HCT116 (cell line): ENCODE results near the gene RPL18A. TPM values are rescaled to one million over a fixed set of nuclear protein-coding genes. Genes with fewer than 3 reads are reported as not detected.
A peak's percentile ranks its signal among the peaks of the same experiment; 100 is the strongest.

Experiments used
- ATAC-seq: fragments of 200-7000 bp; cut with Tn5 transposase; 2 replicates; pipeline ENCODE4 v1.9.1; 2020; ENCODE audit warnings: mild to moderate bottlenecking, moderate library complexity
- Bru-seq: library from RNA; stranded (reverse); fragments of 400-500 nt; gene quantifications from one replicate; lab custom pipeline; 2021; lab: Mats Ljungman, UMichigan
- BruChase-seq, 2 experiments: library from RNA; stranded (reverse); fragments of 400-500 nt; gene quantifications; one replicate each; lab custom pipeline; 2021; lab: Mats Ljungman, UMichigan
- BruUV-seq: library from RNA; stranded (reverse); fragments of 400-500 nt; replicated peaks from 2 replicates; lab custom pipeline; 2021; lab: Mats Ljungman, UMichigan
- CTCF ChIA-PET: fragments of 300-600 bp; sonication (Branson Sonifier 250); formaldehyde crosslinking; loops from one replicate; lab custom pipeline; 2021; ENCODE audit warnings: antibody characterized with exemption; lab: Charles Lee
- POLR2A ChIA-PET: fragments of 300-600, 350-600 bp; sonication (Branson Sonifier 250); formaldehyde crosslinking; loops from one replicate; lab custom pipeline; 2021; ENCODE audit warnings: antibody characterized with exemption; lab: Charles Lee
- RAD21 ChIA-PET, 2 experiments: fragments of 300-600 bp; sonication (Branson Sonifier 250); formaldehyde crosslinking; loops; one replicate each; lab custom pipeline; 2023; ENCODE audit warnings: low total read pairs in 2 of 2; ENCODE audit not compliant: uncharacterized antibody in 2 of 2, unreplicated experiment in 2 of 2, low non-redundant PET in 1 of 2; lab: Charles Lee
- DNase-seq: peaks from one replicate; pipeline ENCODE4 v3.0.0-alpha.2; 2010; ENCODE audit warnings: low read depth, low spot score
- H2AFZ ChIP-seq: fragments of 200-600 bp; shearing (Covaris generic), sonication (generic); 2 replicates; pipeline ENCODE4 v1.6.1; 2017; ENCODE audit warnings: low read depth, mixed run types, mixed read lengths, antibody characterized with exemption, low read length; ENCODE audit not compliant: poor library complexity, severe bottlenecking
- H3K27ac ChIP-seq: 2 replicates; pipeline ENCODE4 v1.5.1; 2012; ENCODE audit warnings: low read depth, low read length
- H3K27me3 ChIP-seq: fragments of 200-600 bp; sonication (generic); 2 replicates; pipeline ENCODE4 v1.6.1; 2016; ENCODE audit warnings: mixed run types, low read length, mixed read lengths; ENCODE audit not compliant: insufficient read depth
- H3K36me3 ChIP-seq, 2 experiments: fragments of 200-500 bp in 1 of 2; fragments of 200-600 bp in 1 of 2; sonication (Bioruptor generic) in 1 of 2; sonication (generic) in 1 of 2; 2 replicates each; pipeline versions ENCODE4 v1.5.1 to v1.6.1; 2014 to 2016; ENCODE audit warnings: low read length in 2 of 2, inconsistent platforms in 1 of 2, mixed read lengths in 1 of 2, mixed run types in 1 of 2; ENCODE audit not compliant: insufficient read depth in 2 of 2, control insufficient read depth in 1 of 2
- H3K4me1 ChIP-seq, 2 experiments: fragments of 200-600 bp in 1 of 2; sonication (generic) in 1 of 2; 2 replicates each; pipeline versions ENCODE4 v1.5.1 to v1.6.1; 2012 to 2017; ENCODE audit warnings: low read length in 2 of 2, inconsistent platforms in 1 of 2, mild to moderate bottlenecking in 1 of 2, mixed read lengths in 1 of 2, mixed run types in 1 of 2, moderate library complexity in 1 of 2; ENCODE audit not compliant: insufficient read depth in 2 of 2, control insufficient read depth in 1 of 2
- H3K4me2 ChIP-seq: fragments of 200-600 bp; sonication (generic); 2 replicates; pipeline ENCODE4 v1.6.1; 2017; ENCODE audit warnings: mixed run types, low read length, mixed read lengths
- H3K4me3 ChIP-seq, 2 experiments: fragments of 200-600 bp in 1 of 2; sonication (generic) in 1 of 2; replicated peaks in 1 of 2; 2 replicates each; pipeline ENCODE4 v1.5.1; 2011 to 2016; ENCODE audit warnings: low read length in 2 of 2, control low read depth in 1 of 2, low read depth in 1 of 2, mild to moderate bottlenecking in 1 of 2, mixed read lengths in 1 of 2, mixed run types in 1 of 2
- H3K79me2 ChIP-seq: fragments of 200-600 bp; sonication (generic); 2 replicates; pipeline ENCODE4 v1.6.1; 2017; ENCODE audit warnings: mild to moderate bottlenecking, mixed run types, low read length, moderate library complexity, mixed read lengths; ENCODE audit not compliant: insufficient read depth
- H3K9ac ChIP-seq: fragments of 200-600 bp; sonication (generic); 2 replicates; pipeline ENCODE4 v1.6.1; 2016; ENCODE audit warnings: low read length, mixed read lengths
- H3K9me2 ChIP-seq: fragments of 200-600 bp; sonication (generic), shearing (Covaris generic); 2 replicates; pipeline ENCODE4 v1.6.1; 2017; ENCODE audit warnings: mixed run types, mild to moderate bottlenecking, moderate library complexity; ENCODE audit not compliant: insufficient read depth
- H3K9me3 ChIP-seq, 2 experiments: fragments of 200-500 bp in 1 of 2; fragments of 200-600 bp in 1 of 2; sonication (Bioruptor generic) in 1 of 2; sonication (generic) in 1 of 2; 2 replicates each; pipeline ENCODE4 v1.6.1; 2014 to 2017; ENCODE audit warnings: low read length in 2 of 2, mixed read lengths in 2 of 2, inconsistent platforms in 1 of 2, low read depth in 1 of 2, mild to moderate bottlenecking in 1 of 2, mixed run types in 1 of 2, moderate library complexity in 1 of 2; ENCODE audit not compliant: control insufficient read depth in 1 of 2, insufficient read depth in 1 of 2
- H4K20me1 ChIP-seq: fragments of 200-600 bp; sonication (generic), shearing (Covaris generic); 2 replicates; pipeline ENCODE4 v1.6.1; 2017; ENCODE audit warnings: mixed run types, mild to moderate bottlenecking, moderate library complexity; ENCODE audit not compliant: insufficient read depth
- ATF3 ChIP-seq: IDR thresholded peaks from 2 replicates; pipeline ENCODE4 v1.6.1; 2012
- CBX3 ChIP-seq: IDR thresholded peaks from 2 replicates; pipeline ENCODE4 v1.6.1; 2012; ENCODE audit warnings: low read depth
- EGR1 ChIP-seq: IDR thresholded peaks from 2 replicates; pipeline ENCODE4 v1.6.1; 2012; ENCODE audit warnings: low read depth
- ELF1 ChIP-seq: IDR thresholded peaks from 2 replicates; pipeline ENCODE4 v1.6.1; 2012; ENCODE audit warnings: low read depth, borderline replicate concordance
- POLR2A ChIP-seq: IDR thresholded peaks from 2 replicates; pipeline ENCODE4 v1.7.0; 2011; ENCODE audit warnings: borderline replicate concordance; ENCODE audit not compliant: insufficient read depth, insufficient read length; ENCODE audit errors: extremely low read depth
- SIN3A ChIP-seq: IDR thresholded peaks from 2 replicates; pipeline ENCODE4 v1.6.1; 2012; ENCODE audit warnings: low read depth
- SP1 ChIP-seq: IDR thresholded peaks from 2 replicates; pipeline ENCODE4 v1.6.1; 2012; ENCODE audit warnings: low read depth
- SRF ChIP-seq: IDR thresholded peaks from 2 replicates; pipeline ENCODE4 v1.6.1; 2012; ENCODE audit warnings: low read depth
- YY1 ChIP-seq: IDR thresholded peaks from 2 replicates; pipeline ENCODE4 v1.6.1; 2011; ENCODE audit warnings: low read length, low read depth, moderate library complexity, mild to moderate bottlenecking; ENCODE audit not compliant: insufficient replicate concordance; ENCODE audit errors: extremely low read depth
- ZFX ChIP-seq: fragments of 450-650 bp; IDR thresholded peaks from 2 replicates; pipeline ENCODE4 v1.6.1; 2017
- intact Hi-C: fragments of 100-400 bp; cut with micrococcal nuclease; formaldehyde crosslinking; loops from 2 replicates; pipeline ENCODE4 v1.10.0; 2022
- long read RNA-seq: library from polyadenylated mRNA; unstranded; transcript quantifications from one replicate; pipeline ENCODE4 v2.0.0, GENCODE V29; 2021; ENCODE audit not compliant: unreplicated experiment
- polyA plus RNA-seq: library from polyadenylated mRNA; unstranded; fragments of >200 nt; gene quantifications from 2 replicates; pipeline ENCODE4 v1.2.1, GENCODE V29; 2012; ENCODE audit warnings: missing spikeins
- total RNA-seq: library from RNA; stranded (reverse); gene quantifications from one replicate; pipeline ENCODE4 v1.2.1, GENCODE V29; 2021; ENCODE audit not compliant: unreplicated experiment
- TF ChIP-seq, protein P1 (sequence below): IDR thresholded peaks from 2 replicates; pipeline ENCODE4 v1.6.1; 2011; ENCODE audit warnings: mild to moderate bottlenecking, low read length, moderate library complexity; ENCODE audit not compliant: insufficient replicate concordance; ENCODE audit errors: extremely low read depth
- TF ChIP-seq, protein P2 (sequence below), 3 experiments: fragments of 200-600 bp in 1 of 3; sonication (generic) in 1 of 3; IDR thresholded peaks in 2 of 3; conservative IDR thresholded peaks in 1 of 3; 2 replicates each; pipeline ENCODE4 v1.5.1; 2012 to 2017; ENCODE audit warnings: low read depth in 2 of 3, low read length in 2 of 3, antibody characterized with exemption in 1 of 3, borderline replicate concordance in 1 of 3, control low read depth in 1 of 3, mild to moderate bottlenecking in 1 of 3, mixed read lengths in 1 of 3, mixed run types in 1 of 3, moderate library complexity in 1 of 3; ENCODE audit not compliant: insufficient read depth in 1 of 3
- TF ChIP-seq, protein P3 (sequence below): IDR thresholded peaks from 2 replicates; pipeline ENCODE4 v1.6.1; 2012
- TF ChIP-seq, protein P4 (sequence below): IDR thresholded peaks from 2 replicates; pipeline ENCODE4 v1.6.1; 2012; ENCODE audit warnings: low read depth

Gene RPL18A
- total RNA-seq (3,525 TPM), Bru-seq, nascent RNA (percentile 99 among the genes with signal in this experiment), BruChase-seq, experiment 1, labeled RNA remaining after a 6-hour chase (percentile 99 among the genes with signal in this experiment), BruChase-seq, experiment 2, labeled RNA remaining after a 2-hour chase (percentile 99 among the genes with signal in this experiment)
- 5,441 and 5,557 TPM in 2 replicates for polyA plus RNA-seq
- long read RNA-seq, transcript RPL18A-203 (4 exons, 1,084 nt) = minor isoform, 73 of 1,224 reads
- long read RNA-seq, transcript RPL18A-201 (5 exons, 665 nt) = major isoform, 1,088 of 1,224 reads
- long read RNA-seq, partial matches to known transcripts = 57 of 1,224 reads
- long read RNA-seq, other reads (novel, unspliced or antisense) = 6 of 1,224 reads

DNA sequence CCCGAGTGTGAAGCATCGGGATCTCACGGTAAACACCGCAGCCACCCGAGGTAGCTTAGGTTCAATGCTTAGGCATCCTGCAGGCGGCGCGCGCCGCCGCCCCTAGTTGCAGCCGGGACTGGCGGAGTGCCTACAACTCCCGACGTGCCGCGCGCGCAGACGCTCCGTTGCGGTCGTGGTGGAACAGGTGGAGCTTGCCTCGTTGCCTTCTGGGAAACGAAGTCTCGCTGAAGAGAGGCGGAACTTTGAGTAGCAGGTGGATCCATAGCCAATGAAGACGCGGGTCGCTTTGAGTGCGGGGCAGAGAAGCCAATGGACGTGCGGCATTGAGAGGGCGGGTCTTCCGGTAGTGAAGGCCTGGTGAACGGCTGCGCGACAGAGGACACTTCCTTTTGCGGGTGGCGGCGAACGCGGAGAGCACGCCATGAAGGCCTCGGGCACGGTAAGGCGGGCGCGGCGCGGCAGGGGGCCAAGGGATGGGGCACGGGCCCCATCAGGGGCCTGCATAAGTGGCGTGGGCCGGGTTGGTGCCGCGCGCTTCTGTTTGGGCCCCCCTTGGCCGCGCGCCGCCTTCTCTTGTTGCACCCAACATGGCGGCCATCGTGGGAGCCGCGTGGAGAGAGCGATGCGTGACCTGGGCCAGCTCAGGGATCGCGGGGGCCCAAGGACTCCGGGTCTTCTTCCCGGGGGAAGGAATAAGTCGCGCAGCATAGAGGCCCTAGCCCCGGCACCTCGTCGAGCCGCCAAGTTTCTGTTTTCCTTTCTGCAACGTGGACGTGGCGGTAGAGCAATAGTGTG lies at the start of gene RPL18A:
Gene RPL18A (plus strand): TSS at position 378 of the 798 bp plus-strand sequence. CDS start 47 bp downstream, at position 425.
- Histone ChIP-seq H3K4me1 (peaks cover 30 to 54% of the 10 kb centered on the region in 2 experiments), H3K4me2 (peak within 1 kb of the TSS; percentile 92), H3K36me3 (peaks cover 20 to 46% of the 10 kb centered on the region in 2 experiments), H3K27me3 (no peaks in the 10 kb centered on the region), H3K27ac (peak within 1 kb of the TSS; percentile 84), H3K9ac (peak within 1 kb of the TSS; percentile 100), H3K79me2 (peaks cover 41% of the 10 kb centered on the region), H2AFZ (no peak within 1 kb of the TSS), H4K20me1 (peaks cover 17% of the 10 kb centered on the region; the same call in 1 of the 2 replicates), H3K4me3 (peak within 1 kb of the TSS; percentile 82 to 93), H3K9me3 (no peaks in the 10 kb centered on the region), H3K9me2 (no peaks in the 10 kb centered on the region)
- ChIA-PET CTCF (interaction anchor here (0.6 to 2.2 kb wide), 19 partner anchors 8 to 474 kb away, joined by 3 to 73 read pairs (median 5); partner anchors contain the start of genes B3GNT3 and CCDC124), RAD21 (interaction anchor here (0.6 to 1.5 kb wide), 9 partner anchors 10 to 171 kb away, joined by 3 to 15 read pairs (median 5); partner anchors contain the start of gene CCDC124 (in 2 of the 2)), POLR2A (interaction anchor here (0.6 to 2.2 kb wide), 38 partner anchors 8 to 524 kb away, joined by 3 to 61 read pairs (median 4); partner anchors contain the start of genes B3GNT3, CCDC124, MVB12A and SLC5A5)
- intact Hi-C loops = loop anchor here (1.0 to 5.0 kb wide), 4 partner anchors 73 to 462 kb away; no protein-coding TSS in a partner anchor
- peak; percentile 87 for ATAC-seq
- no TSS peak for BruUV-seq
- DNase-seq = peak; percentile 100
- TF ChIP-seq, protein P1, sequence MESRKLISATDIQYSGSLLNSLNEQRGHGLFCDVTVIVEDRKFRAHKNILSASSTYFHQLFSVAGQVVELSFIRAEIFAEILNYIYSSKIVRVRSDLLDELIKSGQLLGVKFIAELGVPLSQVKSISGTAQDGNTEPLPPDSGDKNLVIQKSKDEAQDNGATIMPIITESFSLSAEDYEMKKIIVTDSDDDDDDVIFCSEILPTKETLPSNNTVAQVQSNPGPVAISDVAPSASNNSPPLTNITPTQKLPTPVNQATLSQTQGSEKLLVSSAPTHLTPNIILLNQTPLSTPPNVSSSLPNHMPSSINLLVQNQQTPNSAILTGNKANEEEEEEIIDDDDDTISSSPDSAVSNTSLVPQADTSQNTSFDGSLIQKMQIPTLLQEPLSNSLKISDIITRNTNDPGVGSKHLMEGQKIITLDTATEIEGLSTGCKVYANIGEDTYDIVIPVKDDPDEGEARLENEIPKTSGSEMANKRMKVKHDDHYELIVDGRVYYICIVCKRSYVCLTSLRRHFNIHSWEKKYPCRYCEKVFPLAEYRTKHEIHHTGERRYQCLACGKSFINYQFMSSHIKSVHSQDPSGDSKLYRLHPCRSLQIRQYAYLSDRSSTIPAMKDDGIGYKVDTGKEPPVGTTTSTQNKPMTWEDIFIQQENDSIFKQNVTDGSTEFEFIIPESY = peak; percentile 27
- TF ChIP-seq YY1 (peak; percentile 85), ATF3 (no peak), ELF1 (no peak; the same call in 1 of the 2 replicates), SIN3A (no peak; the same call in none of the 2 replicates), POLR2A (peak; percentile 43), ZFX (peak; percentile 80; the same call in 1 of the 2 replicates), SRF (no peak; the same call in 1 of the 2 replicates), SP1 (peak; percentile 99), CBX3 (no peak), EGR1 (no peak)
- TF ChIP-seq, protein P2, sequence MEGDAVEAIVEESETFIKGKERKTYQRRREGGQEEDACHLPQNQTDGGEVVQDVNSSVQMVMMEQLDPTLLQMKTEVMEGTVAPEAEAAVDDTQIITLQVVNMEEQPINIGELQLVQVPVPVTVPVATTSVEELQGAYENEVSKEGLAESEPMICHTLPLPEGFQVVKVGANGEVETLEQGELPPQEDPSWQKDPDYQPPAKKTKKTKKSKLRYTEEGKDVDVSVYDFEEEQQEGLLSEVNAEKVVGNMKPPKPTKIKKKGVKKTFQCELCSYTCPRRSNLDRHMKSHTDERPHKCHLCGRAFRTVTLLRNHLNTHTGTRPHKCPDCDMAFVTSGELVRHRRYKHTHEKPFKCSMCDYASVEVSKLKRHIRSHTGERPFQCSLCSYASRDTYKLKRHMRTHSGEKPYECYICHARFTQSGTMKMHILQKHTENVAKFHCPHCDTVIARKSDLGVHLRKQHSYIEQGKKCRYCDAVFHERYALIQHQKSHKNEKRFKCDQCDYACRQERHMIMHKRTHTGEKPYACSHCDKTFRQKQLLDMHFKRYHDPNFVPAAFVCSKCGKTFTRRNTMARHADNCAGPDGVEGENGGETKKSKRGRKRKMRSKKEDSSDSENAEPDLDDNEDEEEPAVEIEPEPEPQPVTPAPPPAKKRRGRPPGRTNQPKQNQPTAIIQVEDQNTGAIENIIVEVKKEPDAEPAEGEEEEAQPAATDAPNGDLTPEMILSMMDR (IDR thresholded peaks at IDR 0.05 in 2 of 3, conservative IDR thresholded peaks at IDR 0.05 in 1 of 3; ENCODE audit: borderline replicate concordance in 1 of 3, insufficient read depth in 1 of 3, low read depth in 2 of 3, low read length in 2 of 3) = peak; percentile 70 to 87 (median 78)
- TF ChIP-seq, protein P3, sequence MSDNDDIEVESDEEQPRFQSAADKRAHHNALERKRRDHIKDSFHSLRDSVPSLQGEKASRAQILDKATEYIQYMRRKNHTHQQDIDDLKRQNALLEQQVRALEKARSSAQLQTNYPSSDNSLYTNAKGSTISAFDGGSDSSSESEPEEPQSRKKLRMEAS = peak; percentile 89
- TF ChIP-seq, protein P4, sequence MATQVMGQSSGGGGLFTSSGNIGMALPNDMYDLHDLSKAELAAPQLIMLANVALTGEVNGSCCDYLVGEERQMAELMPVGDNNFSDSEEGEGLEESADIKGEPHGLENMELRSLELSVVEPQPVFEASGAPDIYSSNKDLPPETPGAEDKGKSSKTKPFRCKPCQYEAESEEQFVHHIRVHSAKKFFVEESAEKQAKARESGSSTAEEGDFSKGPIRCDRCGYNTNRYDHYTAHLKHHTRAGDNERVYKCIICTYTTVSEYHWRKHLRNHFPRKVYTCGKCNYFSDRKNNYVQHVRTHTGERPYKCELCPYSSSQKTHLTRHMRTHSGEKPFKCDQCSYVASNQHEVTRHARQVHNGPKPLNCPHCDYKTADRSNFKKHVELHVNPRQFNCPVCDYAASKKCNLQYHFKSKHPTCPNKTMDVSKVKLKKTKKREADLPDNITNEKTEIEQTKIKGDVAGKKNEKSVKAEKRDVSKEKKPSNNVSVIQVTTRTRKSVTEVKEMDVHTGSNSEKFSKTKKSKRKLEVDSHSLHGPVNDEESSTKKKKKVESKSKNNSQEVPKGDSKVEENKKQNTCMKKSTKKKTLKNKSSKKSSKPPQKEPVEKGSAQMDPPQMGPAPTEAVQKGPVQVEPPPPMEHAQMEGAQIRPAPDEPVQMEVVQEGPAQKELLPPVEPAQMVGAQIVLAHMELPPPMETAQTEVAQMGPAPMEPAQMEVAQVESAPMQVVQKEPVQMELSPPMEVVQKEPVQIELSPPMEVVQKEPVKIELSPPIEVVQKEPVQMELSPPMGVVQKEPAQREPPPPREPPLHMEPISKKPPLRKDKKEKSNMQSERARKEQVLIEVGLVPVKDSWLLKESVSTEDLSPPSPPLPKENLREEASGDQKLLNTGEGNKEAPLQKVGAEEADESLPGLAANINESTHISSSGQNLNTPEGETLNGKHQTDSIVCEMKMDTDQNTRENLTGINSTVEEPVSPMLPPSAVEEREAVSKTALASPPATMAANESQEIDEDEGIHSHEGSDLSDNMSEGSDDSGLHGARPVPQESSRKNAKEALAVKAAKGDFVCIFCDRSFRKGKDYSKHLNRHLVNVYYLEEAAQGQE = no peak
